Hematopoietic multipotent progenitor cell treated with erythropoietin and hydrocortisone succinate and interleukin-3 and kit ligand, for 4 days (in vitro differentiated cells): ENCODE results near the gene TMEM115.
A peak's percentile ranks its signal among the peaks of the same experiment; 100 is the strongest.

Experiments used
- DNase-seq: peaks from one replicate; pipeline ENCODE4 v3.0.0-alpha.2; 2015

TMEM115 gene

DNA sequence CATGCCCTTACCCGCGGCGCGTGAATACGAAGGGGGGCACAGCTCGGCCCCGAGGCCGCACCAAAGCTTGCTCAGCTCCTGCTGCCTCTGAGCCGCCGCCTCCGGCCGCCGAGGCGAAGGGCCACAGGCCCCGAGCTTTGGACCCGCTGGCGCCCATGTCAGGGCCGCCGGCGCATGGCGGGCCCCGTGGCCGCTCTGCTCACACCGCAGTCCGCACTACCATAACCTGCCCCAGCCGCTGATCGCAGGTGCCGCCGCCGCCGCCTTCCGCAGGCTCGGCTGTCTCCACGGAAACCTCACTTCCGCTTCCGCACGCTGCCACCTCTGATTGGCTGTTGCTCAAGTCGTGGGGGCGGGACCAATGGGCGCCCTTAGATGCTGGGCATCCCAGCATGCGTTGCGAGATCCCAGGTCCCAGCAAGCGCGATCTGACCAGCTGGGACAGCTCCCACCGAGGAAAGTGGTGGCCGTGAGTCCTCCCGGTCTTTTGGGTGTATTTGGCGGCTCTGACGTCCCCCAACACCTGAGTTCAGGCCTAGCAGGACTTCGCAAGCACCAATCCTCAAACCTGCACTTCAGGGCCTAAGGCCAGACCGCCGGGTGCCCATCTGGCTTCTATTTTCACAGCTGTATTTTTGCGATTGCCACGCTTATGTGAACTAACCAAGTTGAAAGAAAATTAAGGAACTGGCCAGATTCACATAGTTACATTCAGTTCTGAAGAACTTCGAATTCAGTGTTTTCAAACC is 31.2 kb downstream of the TMEM115 start, which contains the start of gene TUSC2:
Gene TUSC2, minus strand, starts transcription at position 281 of the 749 bp plus-strand sequence. Its CDS starts 124 bp downstream, at position 157.
- peak; percentile 99 for DNase-seq

DNA sequence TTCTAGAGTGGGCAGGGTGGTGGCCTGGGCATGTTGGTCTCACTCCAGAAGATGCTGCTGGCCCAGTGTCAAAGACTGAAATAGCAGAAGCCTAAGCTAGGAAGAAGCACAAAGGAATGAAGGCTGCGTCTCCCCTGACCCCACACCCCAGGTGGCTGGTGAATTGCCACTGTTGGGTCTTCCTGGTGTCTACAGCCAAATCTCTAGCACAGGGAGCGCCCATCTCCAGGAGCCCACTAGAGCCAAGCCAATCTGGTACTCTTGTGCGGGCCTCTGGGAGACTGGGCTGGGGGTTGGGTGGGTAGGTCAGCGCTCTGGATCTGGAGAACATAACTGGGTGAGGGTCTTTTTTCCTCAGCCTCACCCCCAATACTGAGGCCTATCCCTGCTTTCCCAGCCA is 32.2 kb downstream of the TMEM115 start:
- DNase-seq: no peak

DNA sequence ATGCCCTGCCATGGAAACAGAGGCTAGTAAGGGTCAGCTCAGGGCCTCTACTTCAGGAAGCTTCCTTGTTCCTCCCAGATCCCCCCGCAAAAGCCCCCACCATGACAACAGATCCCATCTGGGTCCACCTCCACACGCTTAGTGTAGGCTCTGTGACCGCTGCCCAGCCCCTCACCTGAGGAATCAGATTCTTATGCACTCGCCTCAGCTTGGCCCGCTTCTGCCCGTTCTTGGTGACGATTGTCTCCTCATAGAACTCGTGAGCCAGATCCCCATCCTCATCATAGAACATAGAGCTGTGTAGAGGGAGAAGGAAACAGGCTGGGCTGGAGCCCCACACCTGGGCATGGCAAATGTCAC is 33.2 kb downstream of the TMEM115 start:
- DNase-seq: no peak

DNA sequence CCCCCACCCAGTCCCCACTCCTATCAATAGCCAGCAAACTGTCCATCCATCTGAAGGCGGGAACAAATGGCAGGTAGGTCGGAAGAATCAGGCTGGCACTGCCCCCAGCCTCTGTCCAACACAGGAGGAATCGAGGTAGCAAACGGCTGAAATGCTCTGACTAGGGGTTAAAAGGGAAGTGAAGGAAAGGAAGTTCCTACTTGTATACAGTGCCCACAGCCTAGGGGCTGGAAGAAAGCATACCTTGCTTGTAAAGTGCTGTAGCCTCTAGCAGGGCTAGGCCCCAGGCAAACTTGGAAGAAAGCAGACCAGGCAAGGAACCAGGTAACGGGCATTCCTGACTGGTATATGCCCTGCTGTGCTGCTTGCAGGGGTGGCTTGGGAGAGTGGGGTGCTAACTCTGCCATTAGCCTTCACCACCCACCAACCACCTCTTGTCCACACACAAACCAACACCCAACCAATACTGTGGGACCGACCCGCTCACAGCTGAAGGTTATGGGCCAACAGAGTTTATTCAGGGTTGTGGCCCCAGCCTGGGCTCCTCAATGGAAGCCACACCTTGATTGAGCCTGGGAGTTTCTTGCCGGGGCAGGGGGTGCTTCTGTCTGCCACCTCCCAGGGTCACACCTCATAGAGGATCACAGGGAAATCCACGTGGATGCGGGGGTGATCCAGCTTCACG is 33.7 kb downstream of the TMEM115 start:
- no peak for DNase-seq

DNA sequence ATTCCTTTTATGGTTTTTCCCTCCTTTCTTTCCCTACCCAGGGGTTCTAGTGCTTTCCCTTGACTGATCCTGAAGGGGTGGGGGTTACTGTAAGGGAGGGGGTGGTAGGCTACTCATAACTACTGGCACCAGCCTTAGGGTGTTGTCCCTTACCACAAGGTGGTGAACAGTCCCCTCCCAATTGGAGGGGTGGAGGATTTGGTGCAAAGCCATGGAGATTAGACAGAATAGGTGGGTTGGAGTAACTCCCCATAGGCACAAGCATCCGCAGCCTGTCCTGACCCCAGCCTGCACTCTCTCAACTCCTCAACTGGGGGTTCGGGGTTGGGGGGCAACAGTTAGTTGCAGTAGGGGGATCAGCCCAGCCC is 34.2 kb downstream of the TMEM115 start:
- DNase-seq: no peak

DNA sequence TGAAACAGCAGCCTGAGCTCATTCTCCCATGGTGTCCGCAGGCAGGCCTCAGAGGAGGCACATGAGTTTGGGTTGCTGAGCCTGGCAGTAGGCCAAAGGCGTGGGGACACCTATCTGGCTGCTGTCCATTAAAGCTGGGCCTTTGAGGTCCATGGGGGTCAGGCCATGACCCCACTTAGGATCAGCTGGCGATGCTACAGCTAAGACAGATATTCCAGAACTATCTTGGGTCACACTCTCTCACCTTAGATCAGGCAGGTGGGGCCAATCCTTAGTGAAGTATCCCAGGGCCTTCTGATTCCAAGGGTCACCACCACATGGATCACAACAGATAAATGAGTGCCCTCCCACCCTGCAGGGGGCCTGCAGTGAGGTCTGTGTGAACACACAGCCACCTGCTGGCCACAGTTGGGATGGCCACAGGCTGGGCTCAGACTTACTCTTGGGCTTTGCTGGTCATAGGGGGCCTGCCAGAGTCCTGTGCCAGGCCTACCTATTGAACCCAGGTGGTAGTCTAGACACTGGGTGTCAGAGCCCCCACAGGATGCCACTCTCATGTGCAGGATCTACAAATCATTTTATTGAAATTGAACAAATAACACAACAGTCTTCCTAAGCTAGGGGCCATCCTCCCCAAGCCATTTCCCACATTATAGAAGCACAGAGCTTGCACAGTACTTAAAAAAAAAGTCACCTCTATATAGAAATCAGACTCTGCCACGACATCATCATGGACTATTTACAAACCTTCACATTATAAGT is 34.8 kb downstream of the TMEM115 start:
- DNase-seq: peak; percentile 86

DNA sequence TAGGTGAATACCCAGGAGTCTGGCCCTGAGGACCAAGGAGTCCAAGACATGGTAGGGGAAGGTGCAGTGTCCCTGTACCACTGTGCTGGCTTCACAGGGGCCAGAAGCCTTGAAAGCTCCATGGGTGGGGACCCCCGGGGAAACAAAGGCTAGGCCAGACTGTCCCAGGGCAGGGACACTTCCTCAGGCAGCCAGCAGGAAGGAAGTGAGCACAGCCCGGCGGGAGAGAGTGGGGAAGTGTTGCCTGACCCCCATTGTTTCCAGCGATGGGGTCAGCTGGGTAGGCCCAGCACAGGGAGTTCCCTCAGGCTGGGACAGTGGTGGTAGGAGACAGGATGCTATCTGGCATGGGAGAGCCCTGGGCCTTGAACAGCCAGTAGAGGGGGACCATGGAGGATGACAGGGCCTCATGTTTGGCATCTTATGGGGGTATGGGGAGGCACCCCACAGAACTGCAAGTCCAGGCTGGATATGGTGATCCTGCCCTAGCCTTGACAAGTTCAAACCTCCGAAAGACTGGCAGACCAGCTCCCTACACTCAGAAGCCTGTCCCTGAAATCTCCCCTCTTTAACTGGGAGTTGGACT is 35.6 kb downstream of the TMEM115 start:
- no peak for DNase-seq

DNA sequence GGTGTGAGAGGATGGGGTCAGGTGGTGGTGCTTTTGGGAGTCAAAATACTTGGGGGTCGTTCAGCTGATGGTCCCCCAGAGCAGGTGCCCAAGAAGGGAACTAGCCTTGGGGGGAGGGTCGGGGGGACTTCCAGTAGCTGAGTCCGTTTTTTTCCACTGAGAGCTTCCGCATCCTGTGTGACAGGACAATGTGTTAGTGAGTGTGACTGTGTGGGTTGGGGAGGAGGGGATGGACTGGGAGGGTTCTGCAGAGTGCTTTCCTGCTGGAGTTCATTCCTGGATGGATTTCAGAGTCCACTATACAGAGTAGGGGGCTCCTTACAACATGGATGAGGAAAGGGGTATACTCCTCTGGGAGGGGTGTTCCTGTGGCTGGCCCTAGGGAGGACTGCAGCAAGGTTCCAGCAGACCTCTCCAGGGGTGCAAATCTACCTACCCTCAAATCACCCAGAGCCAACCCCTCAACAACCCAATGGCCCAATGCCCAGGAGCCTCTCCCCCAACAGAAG is 36.2 kb downstream of the TMEM115 start:
- no peak for DNase-seq

DNA sequence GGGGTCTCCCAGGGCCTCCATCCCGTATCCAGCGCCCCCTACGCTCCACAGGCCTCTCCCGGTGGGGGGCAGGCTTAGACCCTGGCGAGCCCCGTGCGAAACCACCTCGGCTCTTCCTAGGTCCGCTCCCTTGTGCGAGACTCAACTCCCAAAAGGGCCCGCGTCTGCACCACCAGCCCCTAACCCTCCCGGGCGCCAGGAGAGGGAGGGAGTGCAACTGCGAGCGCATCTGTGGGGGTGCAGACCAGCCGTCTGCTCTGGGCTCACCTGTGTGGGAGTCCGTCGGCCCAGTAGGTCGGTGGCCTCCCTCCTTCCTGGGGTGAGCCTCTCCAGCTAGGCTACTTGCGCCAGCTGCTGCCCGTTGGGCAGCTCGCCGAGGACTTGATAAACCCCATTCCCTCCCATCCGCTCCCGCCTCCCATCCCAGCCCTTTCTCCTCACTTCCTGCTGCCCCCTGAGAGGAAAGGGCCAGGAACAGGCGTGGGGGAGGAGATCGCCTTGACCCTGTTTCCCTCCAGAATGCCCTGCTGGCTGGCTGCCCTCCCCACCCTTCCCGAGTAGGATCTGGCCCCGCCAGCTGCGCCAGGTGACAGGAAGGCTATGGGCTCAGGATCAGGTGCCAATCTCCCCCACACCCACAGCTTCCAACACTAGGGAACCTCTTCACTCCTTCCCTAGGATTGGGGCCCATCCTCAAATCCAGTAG is 36.8 kb downstream of the TMEM115 start, which contains the start of gene HYAL2:
Gene HYAL2, minus strand, starts transcription at position 360 of the 706 bp plus-strand sequence. CDS start 2,256 bp downstream, outside the sequence.
- DNase-seq: no peak

DNA sequence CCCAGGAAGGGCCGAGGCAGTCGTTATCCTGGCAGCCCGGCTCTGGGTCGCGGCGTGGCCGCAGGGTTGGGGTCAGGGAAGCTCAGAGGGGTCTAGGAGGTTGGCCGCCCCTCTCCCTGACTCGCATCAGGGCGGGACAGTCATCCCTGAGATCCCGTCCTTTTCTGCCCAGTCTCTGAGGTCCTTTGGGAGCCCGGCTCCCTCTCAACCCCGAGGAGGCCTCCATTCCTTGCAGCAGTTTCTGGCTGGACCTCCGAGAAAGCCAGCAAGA is 37.3 kb downstream of the TMEM115 start:
- no peak for DNase-seq

DNA sequence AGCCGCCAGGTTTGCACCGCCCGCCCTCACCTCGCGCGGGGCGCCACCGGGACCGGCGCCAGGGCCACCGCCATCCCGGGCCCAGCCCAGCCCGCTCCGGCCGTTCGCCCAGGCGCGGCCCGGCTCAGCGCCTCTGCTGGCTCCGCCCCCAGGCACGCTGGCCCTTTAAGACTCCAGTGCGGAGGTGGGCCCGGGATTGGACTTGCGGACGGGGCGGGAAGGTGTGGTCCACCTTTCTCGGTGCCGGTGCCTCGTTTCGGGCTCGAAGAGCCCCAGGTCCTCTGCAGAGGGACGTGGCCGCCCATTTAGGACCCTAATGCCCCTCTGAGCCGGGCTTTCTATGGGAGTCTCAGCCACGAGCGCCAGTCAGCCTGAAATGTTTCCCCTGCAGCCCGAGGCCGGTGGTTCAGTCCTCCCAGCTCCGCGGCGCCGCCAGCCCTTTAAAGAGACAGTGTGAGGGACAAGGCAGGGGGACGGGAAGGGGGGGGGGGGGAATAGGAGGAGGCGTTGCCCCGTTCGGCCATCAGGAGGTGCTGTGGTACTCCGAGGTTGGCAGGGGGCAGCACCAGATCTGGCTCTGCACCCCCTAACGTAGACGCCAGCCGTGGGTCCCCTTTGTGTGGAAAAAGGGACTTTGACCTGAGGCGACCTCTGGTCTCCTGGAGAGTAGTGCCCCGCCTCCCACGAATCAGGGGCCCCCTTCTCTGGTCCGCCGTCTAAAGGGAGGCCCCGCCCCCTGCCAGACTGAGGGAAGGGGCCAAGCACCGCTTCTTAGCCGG is 37.8 kb downstream of the TMEM115 start:
- peak; percentile 95 for DNase-seq

DNA sequence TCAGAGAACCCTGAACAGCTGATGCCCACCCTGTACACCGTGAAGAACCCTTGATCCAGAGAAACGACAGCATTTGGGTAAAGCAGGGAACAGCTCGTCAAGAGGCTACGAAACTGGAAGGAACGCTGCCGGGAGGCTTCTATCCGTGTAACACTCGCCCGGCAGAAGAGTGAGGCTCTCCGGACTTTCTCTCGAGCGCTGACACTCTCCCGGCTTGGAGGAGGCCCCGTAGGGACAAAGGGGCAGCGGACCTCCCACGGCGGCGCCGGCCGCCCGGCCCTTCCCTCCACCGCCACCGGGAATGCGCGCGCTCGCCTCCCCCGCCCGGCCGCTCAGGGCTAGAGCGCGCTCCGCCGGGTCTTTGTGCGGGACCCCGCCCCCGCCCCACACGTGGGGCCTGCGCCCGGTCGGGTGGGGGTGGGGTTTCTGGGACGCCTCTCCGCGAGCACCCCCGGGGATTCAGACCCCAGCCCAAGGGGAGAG is 38.4 kb downstream of the TMEM115 start:
- peak; percentile 80 for DNase-seq

DNA sequence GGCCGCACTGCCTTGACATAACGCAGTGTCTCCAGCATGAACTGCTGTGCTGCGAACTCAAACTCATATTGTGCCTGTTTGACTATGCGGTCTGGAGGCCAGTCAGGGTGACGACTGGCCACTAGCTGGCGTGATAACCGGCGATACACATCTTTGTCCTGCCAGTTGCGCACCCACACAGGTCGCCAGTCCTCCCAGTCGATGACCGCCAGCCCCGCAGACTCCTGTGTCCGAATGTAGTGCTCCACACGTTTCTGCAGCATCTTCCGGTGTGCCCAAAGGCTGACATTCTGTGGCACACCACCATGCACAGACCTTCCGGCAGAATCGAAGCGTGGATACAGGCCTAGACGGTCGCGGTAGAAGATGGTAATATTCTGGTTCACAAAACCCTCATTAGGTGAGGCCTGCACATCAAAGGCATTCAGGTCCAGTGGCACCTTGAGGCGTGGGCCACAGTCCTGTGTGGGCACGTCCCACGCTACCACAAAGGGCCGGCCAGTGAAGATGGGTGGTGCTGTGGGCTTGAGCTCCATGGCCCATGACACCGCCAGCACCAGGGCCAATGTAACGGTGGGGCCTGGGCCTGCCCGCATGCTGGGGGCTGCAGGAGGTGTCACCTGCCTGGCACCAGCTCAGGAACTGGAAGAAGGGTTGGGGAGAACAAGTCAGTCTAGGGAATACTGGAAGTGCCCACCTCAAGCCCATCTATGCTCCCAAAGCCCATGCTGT is 39.3 kb downstream of the TMEM115 start:
- no peak for DNase-seq

DNA sequence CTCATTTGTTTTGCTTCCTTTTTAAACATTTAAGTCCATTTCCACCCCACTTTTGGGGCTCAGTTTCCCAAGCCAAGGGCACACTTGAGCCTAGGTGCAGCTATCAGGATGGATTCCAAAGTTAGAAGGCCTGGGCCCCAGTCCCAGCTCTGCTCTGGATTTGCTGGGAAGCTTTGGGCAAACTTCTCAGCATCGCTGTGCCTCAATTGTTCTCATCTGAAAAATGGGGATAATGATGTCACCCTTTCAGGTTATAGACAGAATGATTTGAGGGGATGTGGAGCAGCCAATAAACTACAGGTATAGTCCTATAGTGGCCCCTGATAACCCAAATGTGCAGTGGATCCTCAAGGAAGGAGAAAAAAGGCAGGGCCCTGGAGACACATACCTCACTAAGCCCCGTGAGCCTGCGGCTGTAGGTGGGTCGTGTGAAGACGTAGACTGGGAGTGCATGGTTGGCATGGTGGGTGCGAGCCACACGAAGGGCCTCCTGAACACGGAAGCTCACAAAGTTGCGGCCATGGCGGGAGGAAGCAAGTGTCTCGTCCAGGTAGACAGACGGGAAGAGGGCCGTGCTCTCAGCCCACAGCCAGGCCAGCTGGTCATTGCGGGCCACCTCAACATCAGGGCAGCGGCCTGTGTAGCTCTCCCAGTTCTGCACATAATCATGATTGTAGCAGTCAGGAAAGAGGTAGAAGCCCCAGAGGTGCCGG is 40.0 kb downstream of the TMEM115 start:
- no peak for DNase-seq

DNA sequence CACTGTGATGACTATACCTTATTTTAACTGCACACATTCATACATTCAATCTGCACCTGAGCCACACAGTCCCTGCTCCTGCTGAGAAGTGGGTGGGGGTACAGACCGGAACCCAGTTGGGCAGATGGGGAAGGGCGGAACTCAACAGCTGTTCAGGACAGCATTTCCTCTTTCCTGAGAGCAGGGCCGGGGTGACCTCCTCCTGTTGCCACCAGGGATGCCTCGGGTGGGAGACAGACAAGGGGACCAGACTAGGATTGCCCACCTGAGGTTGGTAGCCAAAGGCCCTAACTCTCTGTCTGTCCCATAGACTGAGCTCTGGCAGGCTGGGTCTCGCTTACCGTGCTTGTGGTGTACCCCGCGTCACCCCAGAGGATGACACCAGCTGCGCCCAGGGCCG is 40.7 kb downstream of the TMEM115 start:
- DNase-seq: no peak

DNA sequence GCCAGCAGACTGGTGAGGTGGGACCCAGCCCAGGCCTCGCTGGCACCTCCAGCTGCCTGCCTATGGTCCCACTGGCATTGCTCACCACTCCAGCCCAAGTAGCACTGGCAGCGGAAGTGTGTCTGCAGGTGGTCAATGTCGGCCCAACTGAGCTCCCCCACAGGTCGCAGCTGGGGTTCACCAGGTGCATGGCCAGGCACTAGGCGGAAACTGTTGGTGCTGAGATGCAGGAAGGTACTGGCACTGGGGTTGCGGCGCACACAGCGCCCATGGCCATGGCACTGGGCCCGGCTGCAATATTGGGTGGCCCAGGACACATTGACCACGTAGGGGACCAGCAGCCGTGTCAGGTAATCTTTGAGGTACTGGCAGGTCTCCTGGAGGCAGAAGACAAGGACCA is 41.2 kb downstream of the TMEM115 start:
- DNase-seq: no peak

DNA sequence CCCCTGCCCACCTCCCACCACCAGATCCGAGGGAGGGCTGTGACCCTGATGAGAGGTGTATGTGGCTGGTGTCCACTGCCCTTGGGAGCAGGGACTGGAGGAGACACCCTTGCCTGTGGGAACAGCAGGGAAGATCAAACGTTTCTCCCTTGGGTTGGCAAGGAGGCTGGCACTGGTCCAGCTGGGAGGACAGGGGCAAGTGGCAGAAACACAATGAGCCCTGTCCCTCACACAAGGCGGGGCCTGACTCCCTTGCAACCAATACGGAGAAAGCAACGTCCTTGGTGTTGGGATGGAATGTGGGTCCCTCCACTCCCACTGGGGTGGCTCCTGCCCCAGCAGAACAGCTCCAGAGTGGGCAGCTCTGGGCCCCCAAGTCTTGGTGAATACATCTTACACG is 42.0 kb downstream of the TMEM115 start:
- DNase-seq: no peak

DNA sequence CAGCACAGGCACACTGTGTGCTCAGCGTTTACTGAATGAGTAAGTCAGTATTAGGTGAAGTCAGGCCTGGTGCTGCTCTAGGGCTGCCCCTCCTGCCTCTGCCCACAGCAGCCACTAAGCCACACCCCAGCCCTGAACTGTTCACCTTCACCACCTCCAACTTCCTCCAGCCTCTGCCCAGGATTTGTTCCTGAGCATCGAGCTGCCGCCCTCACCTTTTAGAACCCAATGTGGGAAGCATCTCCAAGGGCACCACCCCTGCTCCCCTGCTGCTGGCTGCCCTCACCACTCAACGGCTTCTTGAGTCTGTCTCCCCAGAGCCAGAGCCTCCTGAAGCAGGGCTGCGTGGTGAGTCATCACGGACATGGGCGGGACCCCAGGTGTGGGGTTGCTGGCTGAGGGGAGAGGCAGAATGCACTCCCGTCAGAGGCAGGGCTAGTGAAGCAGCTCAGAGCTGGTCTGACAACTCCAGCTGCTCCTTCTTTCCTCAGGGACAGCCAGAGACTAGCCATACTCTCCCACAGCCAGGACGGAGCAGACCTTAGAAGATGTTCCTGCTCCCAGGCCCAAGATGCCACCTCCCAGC is 42.6 kb downstream of the TMEM115 start:
- DNase-seq: no peak

DNA sequence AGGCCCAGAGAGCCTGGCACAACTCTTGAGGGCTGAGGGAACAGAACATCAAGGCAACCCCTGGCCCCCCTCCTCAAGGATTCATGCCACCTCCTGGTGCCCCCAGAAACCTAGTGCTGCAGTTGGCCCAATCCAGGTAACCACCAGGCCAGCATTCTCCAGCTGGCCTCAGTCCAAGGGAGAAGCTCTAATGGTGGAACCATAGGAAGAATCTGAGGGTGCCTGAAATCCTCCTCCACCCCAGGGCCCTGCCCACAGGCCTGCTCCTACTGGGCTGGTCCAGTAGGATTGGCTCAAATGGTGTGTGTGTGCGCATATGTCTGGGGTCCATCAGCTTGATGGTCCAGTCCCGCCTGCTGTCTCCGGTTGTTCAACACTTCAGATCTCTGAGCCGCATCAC is 44.5 kb downstream of the TMEM115 start:
- DNase-seq: no peak

DNA sequence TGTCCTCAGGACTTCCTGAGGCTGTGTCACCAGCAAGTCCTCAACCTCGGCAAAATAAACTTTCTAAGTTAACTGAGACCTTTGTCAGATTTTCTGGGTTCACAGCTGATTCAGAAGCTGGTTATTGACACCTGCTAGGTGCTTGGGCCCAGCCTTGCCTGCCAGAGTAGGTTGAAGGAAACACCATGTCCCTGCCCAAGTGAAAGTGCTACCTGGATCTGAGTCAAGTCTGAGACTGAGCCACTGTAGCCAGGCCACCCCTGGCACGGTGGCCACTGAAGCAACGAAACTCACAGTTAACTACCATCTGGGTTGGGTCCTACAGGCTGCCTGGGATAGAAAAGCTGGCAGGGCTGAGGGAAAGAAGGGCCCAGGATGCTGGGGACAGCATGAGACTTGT is 45.0 kb downstream of the TMEM115 start:
- no peak for DNase-seq
